ENCODE results near the gene NPL.

NPL gene, protein sequence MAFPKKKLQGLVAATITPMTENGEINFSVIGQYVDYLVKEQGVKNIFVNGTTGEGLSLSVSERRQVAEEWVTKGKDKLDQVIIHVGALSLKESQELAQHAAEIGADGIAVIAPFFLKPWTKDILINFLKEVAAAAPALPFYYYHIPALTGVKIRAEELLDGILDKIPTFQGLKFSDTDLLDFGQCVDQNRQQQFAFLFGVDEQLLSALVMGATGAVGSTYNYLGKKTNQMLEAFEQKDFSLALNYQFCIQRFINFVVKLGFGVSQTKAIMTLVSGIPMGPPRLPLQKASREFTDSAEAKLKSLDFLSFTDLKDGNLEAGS

DNA sequence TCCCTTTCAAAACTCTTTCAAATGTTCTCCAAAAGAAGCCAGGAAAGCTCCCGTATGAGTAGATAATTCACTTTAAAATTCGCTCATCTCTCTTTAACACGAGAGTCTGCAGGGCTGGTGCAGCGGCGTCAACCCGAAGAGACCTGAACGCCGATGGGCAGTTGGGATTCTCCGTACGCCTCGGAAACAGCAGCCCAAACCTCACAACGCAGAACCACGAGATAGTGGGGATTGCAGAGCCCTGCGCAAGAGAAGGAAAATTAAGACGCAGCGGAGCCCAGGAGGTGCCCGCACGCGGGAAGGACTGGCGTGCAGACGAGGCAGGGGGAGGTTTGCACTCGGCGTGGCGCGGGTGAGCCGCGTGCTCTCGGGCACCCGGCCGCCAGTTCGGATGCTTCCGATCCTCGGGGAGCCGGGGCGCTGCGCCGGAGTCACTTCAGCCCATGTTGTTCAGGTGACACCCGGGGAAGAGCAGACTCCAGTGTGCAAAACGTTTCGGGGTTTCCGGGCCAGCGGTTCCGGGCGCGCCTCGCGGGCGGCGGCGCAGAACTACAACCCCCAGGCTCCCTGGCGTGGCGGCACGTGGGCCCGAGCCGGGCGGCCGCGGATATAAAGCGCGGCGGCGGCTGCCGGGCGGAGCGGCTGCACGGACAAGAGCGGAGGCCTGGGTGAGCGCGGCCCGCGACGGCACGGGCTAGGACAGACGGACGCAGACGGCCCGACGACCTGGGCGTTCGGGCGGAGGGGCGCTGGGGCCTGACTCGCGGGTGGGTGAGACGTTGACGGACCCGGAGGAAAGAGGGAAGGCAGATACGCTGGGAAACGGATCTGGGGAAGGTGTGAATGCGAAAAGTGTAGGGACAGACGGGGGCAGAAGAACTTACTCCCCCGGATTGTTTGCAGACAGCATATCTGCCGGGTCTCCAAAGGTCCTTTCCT, at the start of gene NPL:
Gene NPL, plus strand, starts transcription at position 636 of the 939 bp plus-strand sequence. CDS start 4,599 bp downstream, outside the sequence.
- in situ Hi-C loops (cut with HindIII; ENCODE audit: low sequenced_read_pairs), result no loop called here

DNA sequence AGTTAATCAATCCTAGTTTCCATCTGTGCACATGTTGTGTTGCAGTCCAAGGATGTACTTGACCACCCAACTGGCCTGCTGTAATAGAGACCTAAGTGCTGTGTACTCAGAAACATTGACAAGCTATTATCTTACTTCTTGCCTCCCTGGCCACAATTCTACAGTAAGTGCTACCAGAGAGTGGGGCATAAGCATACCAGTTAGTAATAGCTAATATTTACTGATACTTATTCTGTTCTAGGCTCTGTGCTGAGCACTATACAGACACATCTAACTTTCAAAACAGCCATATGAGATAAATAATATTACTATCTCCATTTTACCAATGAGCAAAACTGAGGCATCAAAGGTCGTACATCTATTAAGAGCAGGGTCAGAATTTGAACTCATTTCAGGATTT, 49.5 kb upstream of the NPL start:
- in situ Hi-C loops (cut with HindIII; ENCODE audit: low sequenced_read_pairs), result no loop called here

- in situ Hi-C loops (cut with HindIII; ENCODE audit: low sequenced_read_pairs), result no loop called here
These were observed 46.8 kb upstream of the NPL start for GRCh38 chr1:182742780-182743179.

DNA sequence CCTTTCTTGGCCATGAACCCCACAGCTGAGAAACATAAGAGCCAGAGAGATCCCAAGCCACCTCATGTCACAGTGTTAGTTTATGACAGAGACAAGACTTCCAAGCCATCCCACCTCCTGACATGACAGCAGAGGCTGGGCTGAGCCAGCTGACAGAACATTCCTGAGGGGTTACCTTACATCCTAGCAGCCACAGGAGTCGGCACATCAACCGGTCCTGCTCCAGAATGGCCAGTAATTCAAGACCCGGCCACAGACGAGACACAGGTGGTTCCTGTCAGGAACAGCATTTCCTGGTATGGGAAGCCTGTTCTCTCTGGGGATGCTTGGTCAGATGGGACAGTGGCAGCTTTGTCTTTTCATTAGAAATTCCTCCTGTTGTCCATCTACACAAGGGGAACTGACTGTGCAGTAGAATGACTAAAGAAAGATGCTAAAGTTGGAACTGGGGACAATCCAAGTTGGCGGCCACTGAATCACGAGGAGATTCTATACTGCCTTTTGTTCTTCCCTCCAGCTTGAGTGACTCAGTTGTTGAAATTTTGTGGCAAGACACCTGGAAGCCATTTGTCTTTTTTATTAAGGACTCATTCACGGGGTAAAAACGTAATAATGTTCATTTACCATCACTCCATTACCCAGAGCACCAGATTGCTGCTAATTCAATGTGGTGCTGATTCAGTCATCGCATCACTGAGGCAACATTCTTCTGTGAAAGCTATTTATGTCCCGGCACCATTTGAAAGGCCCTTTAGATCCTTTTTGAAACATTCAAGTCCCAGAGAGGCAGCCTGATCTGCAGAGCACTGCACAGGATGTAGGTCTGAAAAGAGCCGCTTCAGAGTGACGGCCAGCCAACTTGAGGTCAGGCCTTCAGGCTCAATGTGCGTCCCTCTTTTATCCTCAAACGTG, 37.2 kb upstream of the NPL start:
- in situ Hi-C loops (cut with HindIII; ENCODE audit: low sequenced_read_pairs), result no loop called here

DNA sequence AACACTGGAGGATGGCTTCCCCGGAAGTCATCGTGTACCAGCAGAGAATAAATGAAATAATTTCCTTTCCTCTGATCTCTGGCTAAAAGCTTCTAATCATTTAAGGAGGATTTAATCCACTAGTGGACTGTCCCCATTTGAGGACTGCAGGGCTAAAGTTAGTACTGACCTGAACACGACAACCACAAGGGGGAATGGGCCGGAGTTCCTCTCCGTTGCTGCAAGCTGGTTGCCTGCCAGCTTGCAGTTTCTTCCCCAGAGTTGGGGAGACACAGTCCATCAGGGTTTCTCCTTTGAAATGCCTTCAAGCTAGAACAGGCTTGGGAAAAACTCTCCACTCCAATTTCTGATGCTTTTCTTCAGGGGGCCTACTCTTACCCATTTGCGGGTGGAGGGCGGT, 35.5 kb upstream of the NPL start:
- in situ Hi-C loops (cut with HindIII; ENCODE audit: low sequenced_read_pairs), result no loop called here

- in situ Hi-C loops (cut with HindIII; ENCODE audit: low sequenced_read_pairs), result no loop called here
These were observed 34.8 kb upstream of the NPL start for GRCh38 chr1:182754543-182755314.

- in situ Hi-C loops (cut with HindIII; ENCODE audit: low sequenced_read_pairs), result no loop called here
These were observed 33.9 kb upstream of the NPL start for GRCh38 chr1:182755632-182756031.

DNA sequence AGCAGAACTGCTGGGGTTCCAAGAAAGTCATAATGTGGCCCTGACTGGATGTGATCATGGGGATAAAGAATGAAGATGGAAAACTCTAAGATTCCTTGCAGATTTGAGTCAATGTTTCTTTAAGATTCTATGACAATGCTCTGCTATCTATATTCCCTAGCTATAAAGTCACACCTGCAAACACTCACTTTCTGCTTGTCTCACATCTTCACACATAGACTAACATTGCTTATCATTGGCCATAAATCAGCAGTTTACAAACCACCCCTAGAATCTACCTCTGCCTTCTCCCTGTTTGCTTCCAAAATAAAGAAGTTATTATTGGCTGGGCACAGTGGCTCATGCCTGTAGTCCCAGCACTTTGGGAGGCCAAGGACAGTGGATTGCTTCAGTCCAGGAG, 33.1 kb upstream of the NPL start:
- in situ Hi-C loops (cut with HindIII; ENCODE audit: low sequenced_read_pairs), result no loop called here

DNA sequence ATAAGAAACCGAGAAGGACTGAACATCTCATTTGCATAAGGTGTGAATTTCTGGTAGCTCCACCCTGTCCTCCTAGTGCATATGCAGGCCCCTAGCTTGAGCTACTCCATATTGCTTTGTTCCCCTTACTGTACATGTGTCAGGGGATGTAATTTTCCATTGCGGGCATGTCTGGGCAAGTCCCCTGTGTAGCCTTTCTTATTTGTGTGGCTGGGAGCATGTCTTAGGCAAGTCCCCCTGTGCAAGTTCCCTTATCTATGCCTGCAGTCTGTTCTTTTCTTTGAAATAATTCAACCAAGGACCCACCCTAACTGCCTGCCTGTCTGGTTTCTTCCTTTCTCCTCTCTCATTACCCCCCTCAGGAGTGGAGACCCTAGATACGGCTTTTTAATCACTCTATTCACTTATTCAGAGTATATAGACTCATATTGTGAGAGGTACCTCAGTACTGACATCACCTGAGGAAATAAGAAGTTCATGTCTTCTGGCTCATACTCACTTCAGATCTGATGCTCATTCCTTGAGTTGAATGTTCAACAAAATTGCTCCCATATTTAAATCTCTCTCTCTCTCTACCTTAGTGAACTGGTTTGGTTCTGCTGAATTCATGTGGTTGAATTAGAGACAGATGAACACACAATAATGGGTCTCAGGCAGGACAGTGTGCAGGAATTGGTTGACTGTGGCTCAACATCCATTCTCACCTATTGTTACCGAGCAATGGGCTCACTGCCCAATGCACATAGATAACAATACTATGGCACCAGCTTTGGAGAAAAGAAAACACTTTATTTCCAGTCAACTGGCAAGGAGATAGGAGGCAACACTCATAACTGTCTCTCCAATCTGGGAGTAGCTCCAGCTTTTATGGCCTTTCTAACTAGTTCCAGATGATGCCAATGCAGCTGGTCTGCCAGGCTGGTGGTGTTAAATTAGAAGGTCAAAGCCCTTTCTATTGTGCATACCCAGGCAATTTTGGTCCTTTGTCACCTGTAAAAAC, 27.9 kb upstream of the NPL start:
- in situ Hi-C loops (cut with HindIII; ENCODE audit: low sequenced_read_pairs), result loop anchor here (5.0 kb wide), 1 partner anchor 66 kb away; no protein-coding TSS in a partner anchor

- in situ Hi-C loops (cut with HindIII; ENCODE audit: low sequenced_read_pairs), result loop anchor here (5.0 kb wide), 1 partner anchor 65 kb away; no protein-coding TSS in a partner anchor
These were observed 27.0 kb upstream of the NPL start for GRCh38 chr1:182762536-182762935.

DNA sequence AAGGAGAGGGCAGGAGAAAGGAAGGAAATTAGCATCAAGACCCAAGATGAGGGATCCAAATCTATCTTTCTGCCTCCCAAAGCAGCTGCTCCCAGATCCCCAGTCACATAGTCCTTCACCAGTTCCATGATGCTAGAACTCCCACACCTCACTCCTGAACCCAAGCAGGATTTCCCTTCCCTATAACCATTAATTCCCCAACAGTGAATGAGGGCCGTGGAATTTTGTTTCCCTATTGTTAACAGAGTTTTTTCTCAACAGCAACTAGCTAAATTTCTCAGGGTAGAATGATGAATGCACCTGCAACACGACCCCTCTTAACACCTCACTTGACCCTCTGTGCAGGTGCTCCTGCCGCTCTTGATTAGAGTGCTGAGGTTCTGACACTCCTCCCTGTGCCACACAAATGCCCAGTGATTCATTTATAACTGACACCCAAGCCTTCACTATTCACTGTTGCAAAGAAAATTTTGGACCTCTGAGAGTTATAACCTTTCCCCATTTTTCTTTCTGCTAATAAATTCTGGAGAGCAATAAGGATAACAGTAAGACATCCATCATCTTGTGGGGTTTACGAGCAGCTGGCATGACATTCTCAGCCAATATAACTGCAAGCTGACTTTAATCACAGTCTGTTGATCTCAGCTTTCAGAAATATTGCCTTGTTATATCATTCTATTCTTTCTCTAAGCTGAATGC, 25.4 kb upstream of the NPL start:
- in situ Hi-C loops (cut with HindIII; ENCODE audit: low sequenced_read_pairs), result loop anchor here (5.0 kb wide), 1 partner anchor 63 kb away; no protein-coding TSS in a partner anchor

DNA sequence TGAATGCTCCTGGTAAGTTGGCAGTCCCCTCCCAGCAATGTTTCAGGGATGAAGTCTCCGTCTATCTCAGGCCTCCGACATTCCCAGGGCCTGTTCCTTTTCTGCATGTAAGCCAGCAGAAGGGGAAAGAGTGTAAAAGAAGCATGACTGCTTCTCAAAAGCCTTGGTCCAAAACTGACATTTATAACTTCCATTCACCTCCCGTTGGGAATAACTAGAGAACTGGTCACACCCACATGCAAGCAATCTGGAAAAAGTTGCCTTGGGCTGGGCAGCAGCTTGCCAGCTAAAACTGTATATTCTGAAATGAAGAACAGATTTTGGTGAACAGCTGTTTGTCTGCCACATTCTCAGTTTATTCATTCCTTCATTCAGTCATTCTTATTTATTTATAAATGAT, 24.2 kb upstream of the NPL start:
- in situ Hi-C loops (cut with HindIII; ENCODE audit: low sequenced_read_pairs), result no loop called here

DNA sequence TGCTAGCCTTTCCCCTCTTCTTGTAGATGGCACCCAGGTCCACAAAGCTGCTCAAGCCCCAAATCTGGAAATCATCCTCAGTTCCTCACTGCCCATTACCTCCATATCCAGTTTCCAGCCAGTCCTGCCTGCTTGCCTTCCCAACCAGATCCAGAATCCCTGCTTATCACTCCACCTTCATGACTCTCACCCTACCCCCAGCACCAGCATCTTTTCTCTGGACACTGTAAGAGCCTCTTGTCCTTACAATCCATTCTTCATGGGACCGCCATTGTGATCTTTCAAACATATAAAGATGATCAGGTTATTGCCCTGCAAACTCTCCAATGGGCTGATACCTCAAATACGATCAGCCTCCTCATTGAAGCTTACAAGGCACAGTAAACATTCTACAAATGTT, 23.5 kb upstream of the NPL start:
- in situ Hi-C loops (cut with HindIII; ENCODE audit: low sequenced_read_pairs), result no loop called here

DNA sequence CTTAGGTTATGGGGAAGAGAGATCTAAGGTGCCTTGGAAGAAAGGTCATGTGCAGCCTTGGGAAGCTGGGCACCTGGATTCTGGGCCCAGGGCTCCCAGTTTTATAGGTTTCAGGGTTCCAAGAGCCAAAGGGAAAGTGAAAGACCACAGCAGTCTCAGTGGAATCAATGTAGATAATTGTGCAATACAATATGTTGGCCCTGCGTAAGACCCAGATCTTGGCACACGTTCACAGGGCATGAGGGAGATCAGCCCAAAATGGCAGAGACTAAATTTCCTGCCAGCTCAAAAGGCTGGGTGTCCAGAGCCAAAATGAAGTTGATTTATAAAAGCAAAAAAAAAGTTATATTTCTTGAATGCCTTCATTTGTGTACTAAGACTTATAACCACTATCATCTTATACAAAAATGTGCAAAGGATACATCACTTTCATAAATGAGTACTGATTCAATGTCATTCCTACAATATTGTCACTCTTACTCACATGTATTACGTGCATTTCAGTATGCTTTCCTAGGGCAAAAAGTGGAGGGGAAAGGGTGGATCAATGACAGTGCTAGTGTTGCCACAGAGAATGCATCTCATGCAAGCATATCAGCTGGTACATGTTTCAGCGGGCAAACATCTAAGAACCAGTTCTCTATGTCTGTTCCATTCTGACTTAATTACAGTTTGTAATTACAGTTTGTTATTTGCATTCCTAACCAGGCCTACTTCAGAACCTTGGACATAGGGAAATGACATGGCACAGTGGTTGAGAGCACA, 22.5 kb upstream of the NPL start:
- in situ Hi-C loops (cut with HindIII; ENCODE audit: low sequenced_read_pairs), result no loop called here

- in situ Hi-C loops (cut with HindIII; ENCODE audit: low sequenced_read_pairs), result no loop called here
These were observed 20.6 kb upstream of the NPL start for GRCh38 chr1:182768963-182769362.

GRCh38 chr1:182770232-182770631, 19.3 kb upstream of the NPL start:
- in situ Hi-C loops (cut with HindIII; ENCODE audit: low sequenced_read_pairs), result no loop called here

DNA sequence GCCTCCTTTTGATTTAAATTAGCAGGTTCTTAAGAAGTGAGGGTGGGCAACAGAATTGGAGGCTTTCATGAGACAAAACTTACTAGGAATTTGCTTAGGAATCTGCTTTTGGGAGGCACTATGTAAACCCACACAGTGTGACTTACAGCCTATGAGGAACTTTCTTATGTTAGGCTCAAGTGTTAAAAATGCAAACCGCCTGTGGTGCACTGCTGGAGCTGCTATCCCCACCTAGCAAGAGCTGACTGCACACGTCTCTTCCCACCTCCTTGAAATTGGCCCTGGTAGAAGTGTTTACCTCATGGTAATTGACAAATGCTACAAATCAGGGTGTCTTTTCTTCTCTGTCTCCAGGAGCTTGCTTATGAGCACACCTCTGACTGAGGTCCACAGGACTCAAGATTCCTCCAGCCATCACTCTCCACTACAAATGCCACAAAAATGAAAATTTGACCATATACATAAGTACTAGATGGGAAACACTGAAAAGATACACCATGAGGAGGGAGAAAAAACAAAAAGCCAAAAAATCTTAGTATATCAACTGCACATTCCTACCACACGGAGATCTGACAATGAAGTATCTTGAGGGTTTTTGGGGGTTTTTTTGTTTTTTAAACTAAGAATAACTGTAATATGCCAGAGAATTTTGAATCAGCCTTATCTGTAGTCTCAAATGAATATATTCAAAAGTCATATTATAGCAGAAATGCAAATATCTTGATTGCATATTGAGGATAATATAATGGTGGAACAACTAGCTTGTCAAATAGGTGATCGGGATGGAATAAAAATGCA, 18.2 kb upstream of the NPL start:
- in situ Hi-C loops (cut with HindIII; ENCODE audit: low sequenced_read_pairs), result no loop called here
